Colonic mucosa (tissue), 4 donors: Measurements from ENCODE around the gene KIF16B. TPM values are rescaled to one million over a fixed set of nuclear protein-coding genes. Genes with fewer than 3 reads are reported as not detected.
"Not testable (repeated sequence)": the region's sequence is repeated elsewhere in the genome, so short reads cannot be mapped to it uniquely, and the experiment has no call there.

Experiments
- DNase-seq: peaks from one replicate; pipeline ENCODE4 v3.0.0-alpha.2; 2020
- H3K27ac ChIP-seq: fragments of 200-600 bp; one replicate; pipeline ENCODE4 v1.8.0; 2021
- H3K27me3 ChIP-seq: fragments of 200-600 bp; one replicate; pipeline ENCODE4 v1.8.0; 2021
- H3K36me3 ChIP-seq: fragments of 200-600 bp; one replicate; pipeline ENCODE4 v1.8.0; 2021
- H3K4me1 ChIP-seq: fragments of 200-600 bp; one replicate; pipeline ENCODE4 v1.8.0; 2021; ENCODE audit warnings: mild to moderate bottlenecking
- H3K4me3 ChIP-seq: fragments of 200-600 bp; one replicate; pipeline ENCODE4 v1.8.0; 2021
- H3K9ac ChIP-seq, 2 donors: one replicate each; pipeline ENCODE4 v1.7.0; 2013; ENCODE audit warnings: control low read depth in 2 of 2, low read depth in 2 of 2, low read length in 2 of 2
- H3K9me3 ChIP-seq: fragments of 200-600 bp; one replicate; pipeline ENCODE4 v1.8.0; 2021
- CTCF ChIP-seq: fragments of 200-600 bp; IDR thresholded peaks from one replicate; pipeline ENCODE4 v1.8.0; 2022; ENCODE audit warnings: antibody characterized with exemption, mild to moderate bottlenecking
- intact Hi-C: fragments of 100-400 bp; cut with DNase I; formaldehyde crosslinking; loops from one replicate; pipeline ENCODE4 v1.14.1; 2022
- total RNA-seq, 2 donors: library from RNA; stranded (reverse); fragmentation: NEBNext Ultra II Directional in 1 of 2; extraction: Animal tissue kit (Norgen Biotek cat#: 25700) in 1 of 2; gene quantifications; one replicate each; pipeline ENCODE4 v1.2.1, GENCODE V29; 2021
- donor health status: healthy.
- donor health status: DM: no; HTN: no; CAD: no.
- donor health status: DM: no; HTN: no; CAD: no.

The KIF16B gene
- total RNA-seq, 2 donors from 2014 or later: 41.6 to 68.7 TPM

DNA sequence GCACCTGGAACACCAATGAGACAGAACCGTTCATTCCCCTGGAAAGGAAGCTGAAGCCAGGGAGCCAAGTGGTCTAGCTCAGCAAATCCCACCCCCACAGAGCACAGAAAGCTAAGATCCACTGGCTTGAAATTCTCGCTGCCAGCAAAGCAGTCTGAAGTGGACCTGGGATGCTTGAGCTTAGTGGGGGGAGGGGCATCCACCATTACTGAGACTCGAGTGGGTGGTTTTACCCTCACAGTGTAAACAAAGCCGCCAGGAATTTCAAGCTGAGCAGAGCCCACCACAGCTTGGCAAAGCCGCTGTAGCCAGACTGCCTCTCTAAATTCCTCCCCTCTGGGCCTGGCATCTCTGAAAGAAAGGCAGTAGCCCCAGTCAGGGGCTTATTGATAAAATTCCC lies 53.1 kb downstream of the KIF16B start:
- H3K4me3 ChIP-seq: no peak overlapping the region
- no peak overlapping the region for H3K9ac ChIP-seq
- H3K36me3 ChIP-seq: no peaks in the 10 kb centered on the region
- intact Hi-C loops: no loop called here
- H3K9me3 ChIP-seq: no peaks in the 10 kb centered on the region
- no peak for DNase-seq
- no peaks in the 10 kb centered on the region for H3K27me3 ChIP-seq
- no peak overlapping the region for H3K27ac ChIP-seq
- H3K4me1 ChIP-seq: no peaks in the 10 kb centered on the region
- no peak for TF ChIP-seq CTCF

DNA sequence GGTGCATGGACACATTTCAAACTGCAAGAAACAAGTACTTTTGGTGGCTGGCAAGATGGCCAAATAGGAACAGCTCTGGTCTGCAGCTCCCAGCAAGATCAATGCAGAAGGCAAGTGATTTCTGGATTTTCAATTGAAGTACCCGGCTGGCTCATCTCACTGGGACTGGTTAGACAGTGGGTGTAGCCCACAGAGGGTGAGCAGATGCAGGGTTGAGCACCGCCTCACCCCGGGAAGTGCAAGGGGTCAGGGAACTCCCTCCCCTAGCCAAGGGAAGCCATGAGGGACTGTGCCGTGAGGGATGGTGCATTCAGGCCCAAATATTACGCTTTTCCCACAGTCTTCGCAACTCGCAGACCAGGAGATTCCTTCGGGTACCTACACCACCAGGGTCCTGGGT lies 53.6 kb downstream of the KIF16B start:
- not testable (repeated sequence) for DNase-seq, H3K4me3 ChIP-seq

GRCh38 chr20:16518784-16519084 lies 54.5 kb downstream of the KIF16B start:
- no peak overlapping the region for H3K4me3 ChIP-seq
- intact Hi-C loops: loop anchor here (10.0 kb wide), 1 partner anchor 236 kb away; no protein-coding TSS in a partner anchor
- DNase-seq: no peak
- no peaks in the 10 kb centered on the region for H3K27me3 ChIP-seq
- H3K9ac ChIP-seq: no peak overlapping the region
- no peak for TF ChIP-seq CTCF
- H3K27ac ChIP-seq: no peak overlapping the region
- no peaks in the 10 kb centered on the region for H3K36me3 ChIP-seq
- no peaks in the 10 kb centered on the region for H3K9me3 ChIP-seq
- no peaks in the 10 kb centered on the region for H3K4me1 ChIP-seq

More for the DNA sequence above, 53.6 kb downstream of the KIF16B start:
- H3K36me3 ChIP-seq, H3K27me3 ChIP-seq, H3K4me1 ChIP-seq, H3K9ac ChIP-seq, H3K27ac ChIP-seq, H3K9me3 ChIP-seq: not testable (repeated sequence)
- intact Hi-C loops: loop anchor here (10.0 kb wide), 1 partner anchor 235 kb away; no protein-coding TSS in a partner anchor

DNA sequence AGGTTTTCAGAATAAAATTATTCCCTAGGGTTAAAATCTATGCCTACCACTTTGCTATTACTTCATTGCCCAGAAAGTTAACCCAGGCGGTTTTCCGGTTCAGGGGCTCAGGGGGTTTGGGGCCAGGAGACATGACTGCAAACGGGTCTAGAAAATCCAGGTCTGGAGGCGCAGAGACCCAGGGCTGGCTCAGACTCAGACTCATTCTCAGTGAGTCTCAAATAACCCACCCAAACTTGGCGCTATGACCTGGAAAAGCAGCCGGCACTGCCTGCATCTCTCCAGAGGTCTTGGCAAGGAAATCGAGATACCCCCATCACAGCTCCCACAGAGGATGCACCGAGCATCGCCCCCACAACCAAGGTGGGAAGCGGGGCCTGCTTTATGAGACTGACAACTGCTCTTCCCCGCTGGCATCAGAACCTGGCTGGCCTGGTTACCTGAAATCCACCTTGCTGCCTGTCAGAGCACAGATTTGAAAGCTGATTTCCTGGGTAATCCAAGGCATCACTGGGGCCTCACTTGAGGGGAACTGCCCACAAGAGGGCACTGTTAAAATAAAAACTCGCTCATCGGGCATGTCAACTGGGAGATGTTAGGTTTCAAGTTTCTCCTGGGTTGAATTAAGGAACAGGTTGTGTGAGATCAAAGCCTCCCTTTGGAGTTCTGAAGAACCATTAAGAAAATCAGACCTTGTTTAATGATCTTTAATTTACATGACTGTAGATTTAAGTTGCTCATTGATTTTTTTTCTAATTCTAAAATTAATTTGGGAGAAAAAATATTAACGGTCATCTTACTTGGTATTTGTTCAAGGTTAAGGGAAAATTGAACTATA lies 55.1 kb downstream of the KIF16B start:
- Histone ChIP-seq H3K9ac (no peak overlapping the region), H3K9me3 (no peaks in the 10 kb centered on the region), H3K27ac (no peak overlapping the region), H3K27me3 (no peaks in the 10 kb centered on the region), H3K4me3 (no peak overlapping the region), H3K4me1 (no peaks in the 10 kb centered on the region), H3K36me3 (no peaks in the 10 kb centered on the region)
- intact Hi-C loops: loop anchor here (10.0 kb wide), 1 partner anchor 237 kb away; no protein-coding TSS in a partner anchor
- peak; percentile 63 for TF ChIP-seq CTCF
- peak; percentile 57 for DNase-seq

- no peak for TF ChIP-seq CTCF
- Histone ChIP-seq H3K9ac (no peak overlapping the region), H3K9me3 (no peaks in the 10 kb centered on the region), H3K36me3 (no peaks in the 10 kb centered on the region), H3K27ac (no peak overlapping the region), H3K27me3 (no peaks in the 10 kb centered on the region), H3K4me1 (no peaks in the 10 kb centered on the region), H3K4me3 (no peak overlapping the region)
- DNase-seq: no peak
- intact Hi-C loops: loop anchor here (10.0 kb wide), 1 partner anchor 238 kb away; no protein-coding TSS in a partner anchor
Measured at GRCh38 chr20:16516794-16517193, 56.5 kb downstream of the KIF16B start.

DNA sequence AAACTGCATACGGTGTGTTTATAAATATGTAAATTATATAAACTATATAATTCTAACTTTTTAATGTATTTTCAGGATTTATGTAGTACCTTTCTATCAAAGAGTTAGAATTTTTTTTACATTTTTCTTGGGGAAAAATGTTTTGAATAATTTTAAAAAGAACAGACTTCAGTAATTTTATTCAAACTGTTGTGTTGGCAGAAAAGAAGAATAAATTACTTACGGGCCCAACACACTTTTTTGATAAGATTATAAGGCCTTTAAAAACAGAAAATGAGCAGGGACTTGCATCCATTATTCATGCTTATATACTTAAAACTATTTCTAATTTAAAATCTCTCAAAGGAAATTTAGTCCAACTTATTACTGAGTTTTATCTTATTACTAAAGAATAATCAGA lies 58.2 kb downstream of the KIF16B start:
- no peak overlapping the region for H3K27ac ChIP-seq
- H3K27me3 ChIP-seq: no peaks in the 10 kb centered on the region
- no peak for DNase-seq
- H3K9ac ChIP-seq: no peak overlapping the region
- H3K9me3 ChIP-seq: no peaks in the 10 kb centered on the region
- no peaks in the 10 kb centered on the region for H3K36me3 ChIP-seq
- no peak for TF ChIP-seq CTCF
- H3K4me1 ChIP-seq: no peaks in the 10 kb centered on the region
- intact Hi-C loops: loop anchor here (10.0 kb wide), 1 partner anchor 240 kb away; no protein-coding TSS in a partner anchor
- no peak overlapping the region for H3K4me3 ChIP-seq
